Measurements from ENCODE around the gene LGR6.
"Not testable (repeated sequence)": the region's sequence is repeated elsewhere in the genome, so short reads cannot be mapped to it uniquely, and the experiment has no call there.

Gene LGR6

GRCh38 chr1:202240226-202240625, 46.6 kb downstream of the LGR6 start:
- DNase-seq (ENCODE audit: low read depth) = not testable (repeated sequence)

DNA sequence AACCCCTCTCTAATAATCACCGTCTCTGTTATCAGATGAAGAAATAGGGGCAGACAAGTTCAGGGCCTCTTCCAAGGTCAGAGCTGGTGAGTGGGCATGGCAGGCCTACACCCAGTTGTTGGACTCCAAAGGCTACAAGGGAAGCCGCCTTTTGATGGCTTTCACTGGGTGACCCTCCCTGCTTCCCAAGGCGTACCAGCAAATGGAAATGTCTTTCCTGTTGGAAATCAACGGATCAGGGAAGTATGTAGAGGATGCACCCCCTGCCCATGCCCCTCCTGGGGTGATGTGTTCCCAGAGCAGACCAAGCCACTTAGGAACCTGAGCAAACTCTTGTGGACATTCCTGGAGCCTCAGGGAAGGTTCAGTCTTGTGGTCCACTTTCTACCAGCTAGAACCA, 47.4 kb downstream of the LGR6 start:
- no peak for DNase-seq (ENCODE audit: low read depth)

- DNase-seq (ENCODE audit: low read depth) = no peak
Observed at GRCh38 chr1:202241376-202242079, 47.9 kb downstream of the LGR6 start.

DNA sequence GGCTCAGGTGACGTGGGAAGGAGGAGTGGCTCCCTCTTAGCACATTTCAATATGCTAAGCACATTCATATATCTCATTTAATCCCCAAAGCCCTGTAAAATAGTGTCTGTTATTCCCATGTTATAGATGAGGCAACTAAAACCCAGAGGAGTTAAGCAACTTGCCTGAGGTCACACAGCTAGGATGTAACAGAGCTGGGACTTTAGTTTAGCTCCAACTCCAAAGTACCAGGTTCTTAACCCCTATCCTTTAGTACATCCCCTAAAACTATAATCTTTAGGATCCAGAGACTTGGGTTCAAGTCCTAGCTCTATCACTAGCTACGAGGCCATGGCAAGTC, 48.5 kb downstream of the LGR6 start:
- DNase-seq (ENCODE audit: low read depth) = no peak

DNA sequence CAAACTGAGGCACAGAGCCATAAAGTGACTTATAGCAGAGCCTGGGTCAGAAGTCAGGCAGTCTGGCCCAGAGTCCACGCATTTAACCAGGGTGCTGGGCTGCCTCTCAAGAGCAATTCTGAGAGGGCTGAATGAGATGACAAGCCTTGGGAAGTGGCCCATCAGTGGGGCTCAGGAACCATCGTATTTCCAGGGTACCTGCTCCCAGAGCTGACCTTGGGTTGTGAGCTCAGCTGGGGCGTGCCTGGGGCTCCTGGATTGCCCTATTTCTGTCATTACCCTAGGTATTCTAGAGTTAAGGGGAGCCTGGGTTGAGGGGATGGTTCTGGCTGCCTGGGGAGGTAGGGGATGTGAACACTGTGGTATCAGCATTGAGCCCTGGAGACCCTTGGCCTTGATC, 49.4 kb downstream of the LGR6 start:
- no peak for DNase-seq (ENCODE audit: low read depth)

DNA sequence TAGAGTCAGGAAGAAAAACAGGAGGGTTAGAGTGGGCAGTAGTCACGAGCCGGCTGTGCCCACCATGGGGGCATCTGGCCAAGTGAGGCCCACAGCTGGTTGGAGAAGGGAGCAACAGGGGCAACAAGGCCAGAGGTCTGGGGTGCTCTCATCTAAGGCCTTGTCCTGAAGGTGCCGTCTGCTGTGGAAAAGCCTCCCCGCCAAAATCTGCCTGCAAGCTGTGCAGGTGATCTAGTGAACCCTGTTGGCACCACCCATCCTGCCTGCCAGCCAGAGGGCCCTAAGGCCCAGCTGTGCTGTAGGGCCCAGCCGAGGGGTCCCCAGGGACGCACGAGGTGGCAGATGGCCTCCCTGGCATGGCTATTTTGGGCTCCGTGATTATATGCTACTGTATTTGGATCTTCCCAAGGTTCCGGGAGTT, 51.3 kb downstream of the LGR6 start:
- DNase-seq (ENCODE audit: low read depth) = no peak

GRCh38 chr1:202245391-202245790, 51.8 kb downstream of the LGR6 start:
- no peak for DNase-seq (ENCODE audit: low read depth)

DNA sequence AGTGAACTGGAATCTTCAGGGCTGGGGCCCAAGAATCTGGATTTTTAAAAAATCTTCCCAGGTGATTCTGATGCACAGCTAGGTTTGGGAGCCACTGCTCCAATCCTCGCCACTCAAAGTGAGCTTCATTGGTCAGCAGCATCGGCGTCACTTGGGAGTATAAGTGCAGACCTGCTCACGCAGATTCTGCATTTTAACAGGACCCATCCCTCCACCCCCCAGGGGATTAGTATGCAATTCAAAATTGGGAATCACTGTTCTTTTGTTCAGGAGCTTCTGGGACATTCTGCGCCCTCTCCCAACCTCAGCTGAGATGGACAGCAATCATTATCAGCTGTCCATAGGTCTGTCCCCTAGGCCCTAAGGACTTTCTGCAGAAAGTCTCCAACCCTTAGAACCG, 53.5 kb downstream of the LGR6 start:
- DNase-seq (ENCODE audit: low read depth) = no peak

DNA sequence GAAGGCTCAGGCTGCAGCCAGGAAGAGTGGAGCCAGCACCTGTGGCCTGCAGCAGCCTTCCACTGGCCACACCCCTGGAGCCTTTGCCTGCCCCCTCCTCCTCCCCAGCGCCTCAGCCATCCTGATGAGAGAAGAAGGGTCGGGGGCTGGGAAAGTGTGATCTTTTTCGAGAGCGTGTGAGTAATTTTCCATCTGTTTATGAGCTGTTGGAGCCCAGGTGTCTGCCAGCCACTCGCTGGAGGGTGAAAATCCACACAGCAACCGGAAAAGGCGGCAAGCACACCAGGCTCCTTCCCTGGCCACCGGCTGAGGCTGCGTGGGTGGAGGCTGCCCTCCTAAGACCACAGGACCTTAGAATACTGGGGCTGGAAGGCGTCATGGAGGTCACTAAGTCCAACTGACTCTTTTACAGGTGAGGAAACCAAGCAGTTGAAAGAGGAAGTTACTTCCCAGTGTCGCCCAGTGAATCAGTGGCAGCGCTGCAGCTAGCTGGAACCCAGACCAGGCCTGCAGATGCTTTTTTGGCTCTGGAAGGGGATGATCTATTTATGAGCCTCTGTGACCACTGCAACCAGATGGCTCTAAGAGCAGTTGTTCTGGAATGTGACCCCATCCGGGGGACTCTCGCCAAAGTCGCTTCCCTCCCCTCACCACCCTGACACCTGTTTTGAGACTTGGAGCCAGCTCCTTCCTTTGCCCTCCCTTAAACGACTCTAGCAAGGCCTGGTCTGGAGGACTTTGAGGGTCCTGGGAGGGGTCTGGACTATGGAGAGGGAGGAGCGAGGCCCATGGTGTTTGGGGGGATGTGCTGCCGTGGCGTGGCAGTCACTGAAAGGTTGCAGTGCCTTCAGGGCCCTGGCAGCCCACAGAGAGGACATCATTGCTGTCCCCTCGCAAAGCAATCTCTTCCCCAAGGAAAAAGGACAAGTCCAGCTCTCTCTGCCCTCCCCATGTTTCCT, 54.5 kb downstream of the LGR6 start:
- DNase-seq (ENCODE audit: low read depth) = no peak

- DNase-seq (ENCODE audit: low read depth) = no peak
Observed at GRCh38 chr1:202248861-202249260, 55.3 kb downstream of the LGR6 start.

- no peak for DNase-seq (ENCODE audit: low read depth)
Observed at GRCh38 chr1:202249436-202249835, 55.8 kb downstream of the LGR6 start.

DNA sequence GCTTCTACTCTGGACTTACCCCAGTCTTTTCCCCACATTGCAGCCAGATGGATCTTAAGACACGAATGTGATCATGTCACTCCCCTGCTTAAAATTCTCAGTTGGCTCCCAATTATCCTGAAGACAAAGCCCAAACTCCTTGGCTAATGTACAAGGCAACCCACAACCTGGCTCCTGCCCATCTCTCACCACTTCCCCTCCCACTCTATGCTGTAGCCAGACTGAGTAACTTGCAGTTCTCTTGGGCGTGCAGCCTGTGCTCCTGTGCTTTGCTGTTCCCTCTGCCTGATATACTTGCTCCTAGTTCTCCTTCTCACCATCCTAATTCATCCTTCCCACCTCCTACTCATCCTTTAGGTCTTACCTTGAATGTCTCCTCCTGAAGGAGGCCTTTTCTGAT, 56.2 kb downstream of the LGR6 start:
- DNase-seq (ENCODE audit: low read depth) = no peak

GRCh38 chr1:202250982-202251381, 57.4 kb downstream of the LGR6 start:
- DNase-seq (ENCODE audit: low read depth) = no peak

DNA sequence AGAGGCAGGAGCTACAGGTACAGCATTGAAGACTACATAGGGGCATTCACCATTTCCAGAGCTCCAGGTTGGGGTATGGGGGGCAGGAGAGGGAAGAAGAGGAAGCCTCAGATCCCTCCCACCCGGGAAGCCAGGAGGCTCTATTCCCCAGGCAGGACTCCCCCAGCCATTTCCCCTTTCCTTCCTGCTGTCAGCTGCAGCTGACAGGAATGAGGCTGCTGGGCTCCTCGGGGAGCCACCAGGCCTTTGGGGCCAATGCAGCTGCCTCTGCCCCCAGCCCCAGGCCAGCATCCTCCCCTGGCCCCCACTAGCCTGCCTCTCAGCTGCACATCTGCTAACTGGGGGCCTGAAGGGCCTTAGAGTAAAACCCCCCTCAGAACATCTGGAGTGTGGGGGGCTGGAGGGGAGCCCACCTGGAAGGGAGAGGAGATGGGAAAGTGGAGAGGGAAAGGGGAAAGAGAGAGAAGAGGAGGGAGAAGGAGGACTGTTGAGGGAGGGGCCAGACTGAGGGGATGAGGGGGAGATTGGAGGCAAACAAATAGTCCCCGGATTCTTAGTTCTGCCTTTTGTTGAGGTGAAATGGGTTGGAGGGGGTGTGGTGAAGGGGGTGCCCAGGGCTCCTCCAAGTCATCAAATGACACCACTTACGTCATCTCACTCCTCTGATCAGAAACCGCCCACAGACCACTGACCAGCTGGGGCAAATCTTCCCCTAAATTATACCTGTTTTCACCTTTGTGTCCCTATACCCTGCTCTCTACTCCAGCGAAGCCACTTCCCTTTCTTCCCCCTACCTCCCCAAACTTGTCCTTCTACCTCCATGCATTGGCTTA, 58.0 kb downstream of the LGR6 start:
- no peak for DNase-seq (ENCODE audit: low read depth)

DNA sequence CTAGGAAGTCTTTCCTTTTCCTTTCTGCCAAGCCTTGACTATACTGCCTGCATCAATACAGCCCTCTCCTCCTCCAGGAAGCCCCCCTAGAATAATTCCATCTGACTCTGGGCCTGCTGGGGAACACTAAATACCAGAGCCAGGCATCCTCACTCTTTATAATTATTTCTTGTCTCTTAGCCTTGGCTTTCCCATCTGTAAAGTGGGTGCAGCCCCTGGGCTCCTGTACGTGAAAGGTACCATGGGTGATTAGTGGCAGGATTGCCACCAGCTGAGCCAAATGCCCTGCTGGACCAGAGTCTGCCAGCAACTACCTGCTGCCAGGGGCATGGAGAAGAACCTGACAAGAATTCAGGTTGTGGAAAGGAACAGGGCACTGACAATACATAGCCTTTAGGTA, 58.7 kb downstream of the LGR6 start:
- no peak for DNase-seq (ENCODE audit: low read depth)

GRCh38 chr1:202254454-202255252, 61.1 kb downstream of the LGR6 start:
- no peak for DNase-seq (ENCODE audit: low read depth)

- no peak for DNase-seq (ENCODE audit: low read depth)
Observed at GRCh38 chr1:202255343-202255742, 61.7 kb downstream of the LGR6 start.

- no peak for DNase-seq (ENCODE audit: low read depth)
Observed at GRCh38 chr1:202259705-202260104, 66.1 kb downstream of the LGR6 start.

DNA sequence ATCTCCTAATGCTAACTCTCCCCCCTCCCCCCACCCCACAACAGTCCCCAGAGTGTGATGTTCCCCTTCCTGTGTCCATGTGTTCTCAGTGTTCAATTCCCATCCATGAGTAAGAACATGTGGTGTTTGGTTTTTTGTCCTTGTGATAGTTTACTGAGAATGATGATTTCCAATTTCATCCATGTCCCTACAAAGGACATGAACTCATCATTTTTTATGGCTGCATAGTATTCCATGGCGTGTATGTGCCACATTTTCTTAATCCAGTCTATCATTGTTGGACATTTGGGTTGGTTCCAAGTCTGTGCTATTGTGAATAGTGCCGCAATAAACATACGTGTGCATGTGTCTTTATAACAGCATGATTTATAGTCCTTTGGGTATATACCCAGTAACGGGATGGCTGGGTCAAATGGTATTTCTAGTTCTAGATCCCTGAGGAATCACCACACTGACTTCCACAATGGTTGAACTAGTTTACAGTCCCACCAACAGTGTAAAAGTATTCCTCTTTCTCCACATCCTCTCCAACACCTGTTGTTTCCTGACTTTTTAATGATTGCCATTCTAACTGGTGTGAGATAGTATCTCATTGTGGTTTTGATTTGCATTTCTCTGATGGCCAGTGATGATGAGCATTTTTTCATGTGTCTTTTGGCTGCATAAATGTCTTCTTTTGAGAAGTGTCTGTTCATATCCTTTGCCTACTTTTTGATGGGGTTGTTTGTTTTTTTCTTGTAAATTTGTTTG, 67.8 kb downstream of the LGR6 start:
- not testable (repeated sequence) for DNase-seq (ENCODE audit: low read depth)

- DNase-seq (ENCODE audit: low read depth) = no peak
Observed at GRCh38 chr1:202263628-202264027, 70.0 kb downstream of the LGR6 start.

DNA sequence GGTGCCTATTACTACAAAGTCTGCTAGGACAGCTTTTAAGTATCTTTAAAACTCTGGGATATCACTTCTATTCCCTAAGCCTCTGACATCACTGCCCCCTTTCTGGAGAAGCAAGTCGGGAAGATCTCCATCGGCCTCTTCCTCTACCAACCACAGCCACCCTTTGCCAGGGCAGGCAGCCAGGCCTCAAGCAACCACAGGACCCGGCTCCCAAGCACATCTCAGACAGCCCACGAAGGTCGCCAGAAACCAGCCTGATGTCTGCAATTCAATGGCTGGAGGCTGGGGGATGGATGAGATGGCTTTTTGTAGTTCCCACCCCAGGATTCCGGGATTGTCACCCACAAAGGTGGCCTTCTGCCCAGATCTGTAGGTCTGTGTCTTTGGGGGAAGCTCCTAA, 70.7 kb downstream of the LGR6 start:
- DNase-seq (ENCODE audit: low read depth) = no peak
